Brain microvascular endothelial cell (primary cell): Measurements from ENCODE around the gene SLC25A21.

Source experiments
- DNase-seq: peaks from one replicate; pipeline ENCODE4 v3.0.0-alpha.2; 2020
- H3K27ac ChIP-seq: fragments of 250-450 bp; sonication (Bioruptor Pico); 2 replicates; pipeline ENCODE4 v1.5.1; 2020; ENCODE audit warnings: mild to moderate bottlenecking, moderate library complexity
- H3K27me3 ChIP-seq: fragments of 250-450 bp; sonication (Bioruptor Pico); replicated peaks from 2 replicates; pipeline ENCODE4 v1.5.1; 2020; ENCODE audit warnings: mild to moderate bottlenecking
- H3K36me3 ChIP-seq: fragments of 250-450 bp; sonication (Bioruptor Pico); replicated peaks from 2 replicates; pipeline ENCODE4 v1.5.1; 2020; ENCODE audit warnings: mild to moderate bottlenecking
- H3K4me3 ChIP-seq: 2 replicates; pipeline ENCODE4 v1.5.1; 2011; ENCODE audit warnings: low read depth, mild to moderate bottlenecking, control low read depth, low read length, moderate library complexity
- in situ Hi-C: cut with HindIII; loops from 2 replicates; pipeline ENCODE4 v1.10.0; 2017; ENCODE audit warnings: low sequenced_read_pairs, low pct_ligation_motif_present
- TF ChIP-seq, protein P1 (sequence below): IDR thresholded peaks from 2 replicates; pipeline ENCODE4 v1.5.1; 2011; ENCODE audit warnings: low read depth, mild to moderate bottlenecking, moderate library complexity, low read length, control low read depth, inconsistent platforms; ENCODE audit errors: missing control alignments

Gene SLC25A21

DNA sequence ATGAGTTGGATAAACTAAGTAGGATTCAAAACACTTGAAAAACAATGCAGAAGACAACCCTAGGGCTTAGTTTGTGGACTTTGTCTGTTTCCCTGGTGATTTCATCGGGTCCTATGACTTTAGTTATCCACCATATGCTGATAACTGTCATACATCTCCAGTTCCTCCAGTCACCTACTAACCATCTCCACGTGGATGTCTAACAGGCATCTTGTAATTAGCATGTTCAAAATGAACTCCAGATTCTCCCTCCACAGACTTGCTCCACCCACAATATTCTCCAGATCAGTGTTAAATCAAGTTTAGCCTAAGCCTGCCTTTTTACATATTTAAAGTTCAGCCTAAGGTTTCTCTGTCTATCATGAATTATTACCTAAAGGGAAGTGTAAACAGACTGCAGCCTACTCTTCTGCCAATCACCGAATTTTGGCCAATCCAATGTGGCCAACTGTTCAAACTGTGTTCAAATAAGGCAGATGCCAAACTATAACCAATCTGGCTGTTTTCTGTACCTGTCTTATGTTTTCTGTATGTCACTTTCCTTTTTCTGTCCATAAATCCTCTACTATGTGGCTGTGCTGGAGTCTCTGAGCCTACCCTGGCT lies 423.7 kb downstream of the SLC25A21 start:
- no peaks in the 10 kb centered on the region for H3K27me3 ChIP-seq
- H3K27ac ChIP-seq, result no peak overlapping the region
- in situ Hi-C loops, result no loop called here
- H3K4me3 ChIP-seq, result no peak overlapping the region
- TF ChIP-seq, protein P1, sequence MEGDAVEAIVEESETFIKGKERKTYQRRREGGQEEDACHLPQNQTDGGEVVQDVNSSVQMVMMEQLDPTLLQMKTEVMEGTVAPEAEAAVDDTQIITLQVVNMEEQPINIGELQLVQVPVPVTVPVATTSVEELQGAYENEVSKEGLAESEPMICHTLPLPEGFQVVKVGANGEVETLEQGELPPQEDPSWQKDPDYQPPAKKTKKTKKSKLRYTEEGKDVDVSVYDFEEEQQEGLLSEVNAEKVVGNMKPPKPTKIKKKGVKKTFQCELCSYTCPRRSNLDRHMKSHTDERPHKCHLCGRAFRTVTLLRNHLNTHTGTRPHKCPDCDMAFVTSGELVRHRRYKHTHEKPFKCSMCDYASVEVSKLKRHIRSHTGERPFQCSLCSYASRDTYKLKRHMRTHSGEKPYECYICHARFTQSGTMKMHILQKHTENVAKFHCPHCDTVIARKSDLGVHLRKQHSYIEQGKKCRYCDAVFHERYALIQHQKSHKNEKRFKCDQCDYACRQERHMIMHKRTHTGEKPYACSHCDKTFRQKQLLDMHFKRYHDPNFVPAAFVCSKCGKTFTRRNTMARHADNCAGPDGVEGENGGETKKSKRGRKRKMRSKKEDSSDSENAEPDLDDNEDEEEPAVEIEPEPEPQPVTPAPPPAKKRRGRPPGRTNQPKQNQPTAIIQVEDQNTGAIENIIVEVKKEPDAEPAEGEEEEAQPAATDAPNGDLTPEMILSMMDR, result no peak
- no peak for DNase-seq
- no peaks in the 10 kb centered on the region for H3K36me3 ChIP-seq

DNA sequence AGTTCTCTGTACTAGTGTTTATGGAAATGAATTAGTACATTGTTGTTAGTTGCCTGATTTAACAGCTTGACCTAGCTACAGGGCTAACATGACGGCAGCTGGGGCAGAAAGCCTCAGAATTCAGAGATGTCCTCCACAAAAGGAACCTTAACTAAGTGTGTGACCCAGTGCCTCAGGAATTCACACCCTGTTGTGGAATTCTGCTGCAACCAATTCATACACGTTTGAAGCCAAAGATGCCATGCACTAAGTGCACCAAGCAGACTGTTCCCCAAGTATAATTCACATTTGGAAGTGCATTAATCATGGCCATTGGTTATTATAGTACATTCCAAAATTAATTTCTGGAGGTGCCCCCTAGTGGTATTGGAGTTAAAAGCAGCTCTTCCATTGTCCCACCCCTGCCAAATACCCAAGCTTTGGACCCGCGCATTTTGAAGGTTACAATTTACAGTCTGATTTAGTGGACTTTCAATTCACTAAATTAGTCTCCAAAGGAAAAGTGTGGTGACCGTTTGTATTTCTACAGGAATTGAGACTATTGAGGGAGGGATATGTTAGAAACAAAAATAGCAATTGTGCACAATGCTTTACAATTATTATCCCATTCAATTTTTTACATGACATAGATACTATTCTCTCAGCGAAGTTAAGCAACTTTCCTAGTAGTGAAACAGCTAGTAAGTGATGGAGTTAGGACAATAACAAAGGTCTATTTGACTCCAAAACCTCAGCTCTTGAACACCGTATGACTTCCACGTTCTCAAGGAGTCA lies 424.8 kb downstream of the SLC25A21 start:
- DNase-seq, result no peak
- in situ Hi-C loops, result no loop called here
- no peaks in the 10 kb centered on the region for H3K27me3 ChIP-seq

DNA sequence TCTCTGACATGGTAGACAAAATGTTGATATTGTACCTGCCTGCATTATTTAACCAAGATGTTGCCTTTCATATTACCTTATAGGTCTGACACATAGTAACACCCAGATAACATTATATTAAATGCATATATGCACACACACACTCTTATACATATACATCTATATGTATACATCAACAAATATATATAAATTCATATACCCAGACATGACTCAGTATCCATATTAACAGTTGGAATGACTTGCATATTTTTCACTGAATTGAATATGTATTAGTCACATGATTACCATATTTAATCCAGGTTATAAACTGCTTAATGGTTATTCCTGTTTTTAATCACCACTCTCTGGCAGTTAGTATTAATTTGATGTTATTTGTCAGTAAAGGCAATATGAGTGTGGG lies 425.5 kb downstream of the SLC25A21 start:
- TF ChIP-seq, protein P1, result no peak
- Histone ChIP-seq H3K27me3 (no peaks in the 10 kb centered on the region), H3K4me3 (no peak overlapping the region), H3K36me3 (no peaks in the 10 kb centered on the region), H3K27ac (no peak overlapping the region)
- DNase-seq, result no peak
- in situ Hi-C loops, result no loop called here

More for the DNA sequence above, 424.8 kb downstream of the SLC25A21 start:
- no peak overlapping the region for H3K4me3 ChIP-seq
- TF ChIP-seq, protein P1, result peak; percentile 52
- H3K27ac ChIP-seq, result no peak overlapping the region
- no peaks in the 10 kb centered on the region for H3K36me3 ChIP-seq

DNA sequence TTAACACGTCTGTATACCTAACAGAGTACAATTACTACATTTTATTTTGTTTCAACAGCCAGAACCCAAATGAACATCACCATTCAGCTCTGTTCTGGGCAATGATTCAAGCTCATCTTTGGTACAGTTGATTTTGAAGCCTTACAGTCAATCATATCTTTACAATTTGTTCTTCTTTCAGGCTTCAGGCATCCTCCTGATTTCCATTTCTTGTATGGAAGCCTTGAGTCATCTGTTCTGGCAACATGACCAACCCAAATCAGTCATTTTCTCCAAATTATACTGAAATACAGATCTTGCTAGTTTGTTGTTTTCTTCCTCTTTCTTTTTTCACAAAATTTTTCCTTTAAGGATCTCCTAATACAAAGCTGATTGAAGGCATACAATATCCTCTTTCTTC lies 430.5 kb downstream of the SLC25A21 start:
- H3K27me3 ChIP-seq, result no peaks in the 10 kb centered on the region
- TF ChIP-seq, protein P1, result no peak
- no peak overlapping the region for H3K27ac ChIP-seq
- H3K36me3 ChIP-seq, result no peaks in the 10 kb centered on the region
- no peak for DNase-seq
- in situ Hi-C loops, result no loop called here
- no peak overlapping the region for H3K4me3 ChIP-seq

DNA sequence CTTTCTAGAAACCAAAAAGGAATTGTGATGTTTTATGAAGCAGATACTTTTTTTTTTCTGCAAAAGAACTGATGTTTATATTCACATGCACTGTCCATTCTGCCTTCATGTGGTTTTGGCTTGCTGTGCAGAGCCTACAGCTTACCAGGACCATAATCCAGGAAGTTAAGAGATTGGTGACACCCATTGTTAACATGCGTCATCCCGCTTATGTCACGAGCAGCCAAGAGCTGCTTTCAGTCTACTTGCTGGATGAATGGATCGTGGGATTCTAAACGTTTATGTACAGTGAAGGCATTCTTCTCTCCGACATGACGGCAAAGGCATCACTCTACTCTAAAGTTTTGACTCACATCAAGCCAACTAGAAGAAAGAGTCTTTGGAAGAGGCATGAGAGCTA lies 434.1 kb downstream of the SLC25A21 start:
- H3K27me3 ChIP-seq, result no peaks in the 10 kb centered on the region
- TF ChIP-seq, protein P1, result no peak
- H3K4me3 ChIP-seq, result no peak overlapping the region
- no peak overlapping the region for H3K27ac ChIP-seq
- no peaks in the 10 kb centered on the region for H3K36me3 ChIP-seq
- no peak for DNase-seq
- in situ Hi-C loops, result no loop called here

DNA sequence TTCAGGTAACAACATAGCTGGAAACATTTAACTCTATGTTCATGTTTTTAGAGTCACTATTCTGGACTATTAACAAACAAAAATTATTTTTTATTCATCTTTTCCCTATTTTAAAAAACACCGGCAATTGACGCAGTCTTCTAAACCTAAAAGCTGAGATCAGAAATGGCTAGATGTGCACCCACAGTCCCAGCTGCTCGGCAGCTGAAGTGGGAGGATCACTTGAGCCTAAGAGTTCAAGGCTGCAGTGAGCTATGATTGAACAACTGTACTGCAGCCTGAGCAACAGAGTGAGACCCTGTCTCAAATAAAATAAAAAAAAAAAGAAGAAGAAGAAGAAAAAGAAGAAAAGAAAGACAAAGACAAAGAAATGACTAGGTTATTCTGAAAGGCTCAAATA lies 446.3 kb downstream of the SLC25A21 start:
- no peak for DNase-seq
- Histone ChIP-seq H3K4me3 (no peak overlapping the region), H3K36me3 (no peaks in the 10 kb centered on the region), H3K27me3 (no peaks in the 10 kb centered on the region), H3K27ac (no peak overlapping the region)
- in situ Hi-C loops, result no loop called here
- TF ChIP-seq, protein P1, result no peak
